GM20000 (cell line): ENCODE measurements around the gene SLC51B.

Experiments
- DNase-seq: peaks from one replicate; pipeline ENCODE4 v3.0.0; 2012; ENCODE audit warnings: low spot score
- CTCF ChIP-seq: IDR thresholded peaks from 2 replicates; pipeline ENCODE4 v1.5.1; 2012; ENCODE audit warnings: mild to moderate bottlenecking, control low read depth; ENCODE audit errors: extremely low read depth, missing control alignments

The SLC51B gene

GRCh38 chr15:65083262-65083701 is 38.1 kb downstream of the SLC51B start:
- TF ChIP-seq CTCF: no peak
- no peak for DNase-seq

- no peak for DNase-seq
- no peak for TF ChIP-seq CTCF
Measured at GRCh38 chr15:65084500-65085206, 39.5 kb downstream of the SLC51B start.

GRCh38 chr15:65085207-65085753 is 40.1 kb downstream of the SLC51B start:
- DNase-seq: no peak
- TF ChIP-seq CTCF: no peak

GRCh38 chr15:65085990-65086679 is 40.9 kb downstream of the SLC51B start:
- DNase-seq: no peak
- peak; percentile 43 for TF ChIP-seq CTCF

- TF ChIP-seq CTCF: no peak
- no peak for DNase-seq
Measured at GRCh38 chr15:65086680-65087111, 41.5 kb downstream of the SLC51B start.

GRCh38 chr15:65087411-65087810 is 42.2 kb downstream of the SLC51B start:
- no peak for TF ChIP-seq CTCF
- no peak for DNase-seq
